Measurements from ENCODE around the gene HYAL4.
"Not testable (repeated sequence)": the region's sequence is repeated elsewhere in the genome, so short reads cannot be mapped to it uniquely, and the experiment has no call there.

HYAL4 gene, protein sequence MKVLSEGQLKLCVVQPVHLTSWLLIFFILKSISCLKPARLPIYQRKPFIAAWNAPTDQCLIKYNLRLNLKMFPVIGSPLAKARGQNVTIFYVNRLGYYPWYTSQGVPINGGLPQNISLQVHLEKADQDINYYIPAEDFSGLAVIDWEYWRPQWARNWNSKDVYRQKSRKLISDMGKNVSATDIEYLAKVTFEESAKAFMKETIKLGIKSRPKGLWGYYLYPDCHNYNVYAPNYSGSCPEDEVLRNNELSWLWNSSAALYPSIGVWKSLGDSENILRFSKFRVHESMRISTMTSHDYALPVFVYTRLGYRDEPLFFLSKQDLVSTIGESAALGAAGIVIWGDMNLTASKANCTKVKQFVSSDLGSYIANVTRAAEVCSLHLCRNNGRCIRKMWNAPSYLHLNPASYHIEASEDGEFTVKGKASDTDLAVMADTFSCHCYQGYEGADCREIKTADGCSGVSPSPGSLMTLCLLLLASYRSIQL

DNA sequence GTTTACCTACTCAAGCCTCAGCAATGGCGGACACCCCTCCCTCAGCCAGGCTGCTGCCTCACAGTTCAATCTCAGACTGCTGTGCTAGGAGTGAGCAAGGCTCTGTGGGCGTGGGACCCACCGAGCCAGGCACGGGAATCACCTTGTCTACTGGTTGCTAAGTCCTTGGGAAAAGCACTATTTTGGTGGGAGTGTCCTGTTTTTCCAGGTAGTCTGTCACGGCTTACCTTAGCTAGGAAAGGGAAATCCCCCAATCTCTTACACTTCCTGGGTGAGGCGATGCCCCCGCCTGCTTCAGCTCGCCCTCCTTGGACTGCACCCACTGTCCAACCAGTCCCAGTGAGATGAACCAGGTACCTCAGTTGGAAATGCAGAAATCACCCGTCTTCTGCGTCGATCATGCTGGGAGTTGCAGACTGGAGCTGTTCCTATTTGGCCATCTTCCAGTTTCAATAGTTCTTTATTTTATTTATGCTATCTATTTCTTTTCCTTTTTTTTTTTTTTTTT is at the start of gene HYAL4:
HYAL4 (plus strand) TSS at position 458 of the 508 bp plus-strand sequence. CDS start 23,105 bp downstream, outside the sequence.
- no peak for DNase-seq (ENCODE audit: low read depth)

DNA sequence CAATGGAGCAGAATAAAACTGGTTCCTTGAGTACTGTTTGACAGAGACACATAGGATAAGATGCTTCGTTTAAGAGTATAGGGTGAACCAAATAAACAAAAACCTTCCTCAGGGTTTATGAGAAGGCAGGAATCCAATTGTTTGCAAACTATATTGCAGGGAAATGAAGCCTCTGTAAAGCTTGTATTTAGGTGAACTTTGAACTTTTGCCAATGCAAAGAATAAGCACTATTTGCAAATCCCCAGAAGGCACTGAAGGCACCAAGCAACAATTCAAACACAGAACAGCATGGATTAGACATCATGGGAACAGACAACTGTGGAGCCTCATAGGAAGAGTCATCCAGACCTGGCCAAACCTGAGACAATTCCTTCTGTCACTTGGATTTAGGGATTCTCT is 49.1 kb upstream of the HYAL4 start:
- no peak for DNase-seq (ENCODE audit: low read depth)

DNA sequence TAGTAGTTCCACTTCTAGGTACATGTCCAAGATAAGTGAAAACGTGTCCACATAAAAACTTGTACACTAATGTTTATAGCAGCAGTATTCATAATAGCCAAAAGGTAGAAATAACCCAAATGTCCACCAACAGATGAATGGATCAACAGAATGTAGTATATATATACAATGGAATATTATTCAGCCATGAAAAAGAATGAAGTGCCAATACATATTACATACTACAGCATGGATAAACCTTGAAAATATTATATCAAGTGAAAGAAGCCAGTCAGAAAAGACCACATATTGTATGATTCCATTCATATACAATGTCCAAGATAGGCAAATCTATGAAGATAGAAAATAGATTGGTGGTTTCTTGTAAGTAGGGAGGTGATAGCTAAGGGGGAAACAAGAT is 48.4 kb upstream of the HYAL4 start:
- DNase-seq (ENCODE audit: low read depth): no peak

DNA sequence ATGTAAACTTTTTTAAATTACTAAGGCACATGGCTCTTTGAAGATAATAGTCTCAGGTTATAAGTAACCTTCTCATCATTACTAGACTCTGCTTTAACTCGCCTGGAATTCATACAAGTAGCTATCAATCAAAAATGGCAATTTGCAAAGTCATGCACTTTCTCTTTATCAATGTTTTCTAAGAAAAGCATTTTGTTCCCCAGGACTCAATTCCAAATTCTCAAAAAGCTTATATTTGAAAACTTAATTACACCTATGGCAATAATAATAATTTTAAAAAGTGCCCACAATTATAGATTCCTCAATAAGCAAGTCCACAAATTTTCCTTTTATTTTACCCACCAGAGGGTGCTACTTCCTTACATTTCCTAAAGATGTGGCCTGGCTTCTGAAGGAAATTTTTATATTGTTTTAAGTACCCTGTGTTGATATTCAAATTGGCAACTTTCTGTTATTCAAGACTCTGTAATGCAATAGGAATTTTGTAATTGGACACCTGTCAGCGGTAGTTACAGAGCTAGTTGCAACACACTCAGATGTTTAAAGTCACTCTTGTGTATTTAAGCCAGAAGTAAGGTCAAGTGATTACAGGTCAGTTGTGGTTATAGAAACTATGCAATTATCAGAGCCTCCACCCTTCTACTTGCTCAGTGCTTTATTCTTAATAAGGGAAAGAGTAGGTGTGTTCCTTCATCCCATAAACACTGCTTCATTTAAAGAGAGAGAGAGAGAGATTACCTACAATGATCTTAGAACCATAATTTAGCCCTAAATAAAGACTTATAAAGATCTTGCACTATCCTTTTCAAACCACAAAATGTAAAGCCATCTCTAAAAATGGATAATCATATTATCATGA is 47.1 kb upstream of the HYAL4 start:
- DNase-seq (ENCODE audit: low read depth): peak; percentile 65

DNA sequence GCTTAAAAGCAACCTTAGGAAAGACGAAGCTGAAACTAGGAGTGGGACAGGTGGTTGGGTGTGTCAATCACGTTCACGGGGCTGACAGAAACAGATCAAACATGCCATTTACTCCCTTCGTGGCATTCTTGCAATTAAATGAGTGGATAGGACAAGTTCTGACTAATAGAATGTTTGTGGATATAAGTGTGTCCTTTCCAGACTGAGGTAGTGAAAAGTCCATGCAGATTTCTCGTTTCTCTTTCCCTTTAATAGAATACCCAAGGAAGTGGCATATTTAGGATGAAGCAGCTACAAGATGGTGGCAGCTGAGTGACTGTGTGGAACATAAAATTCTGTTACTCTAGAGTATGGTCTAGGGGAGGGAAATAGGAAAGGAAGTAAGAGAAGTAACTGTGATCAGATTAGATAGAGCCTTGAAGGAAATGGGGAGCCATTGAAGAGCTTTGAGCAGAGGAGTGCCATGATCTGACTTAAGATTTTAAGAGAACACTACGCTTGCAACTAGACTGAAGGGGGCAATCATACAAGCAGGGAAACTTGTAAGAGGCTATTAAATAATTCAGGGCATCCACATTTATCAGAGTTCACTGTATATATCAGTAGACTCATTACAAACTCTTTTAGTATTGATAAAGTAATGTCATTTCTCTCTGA is 46.3 kb upstream of the HYAL4 start:
- DNase-seq (ENCODE audit: low read depth): no peak

DNA sequence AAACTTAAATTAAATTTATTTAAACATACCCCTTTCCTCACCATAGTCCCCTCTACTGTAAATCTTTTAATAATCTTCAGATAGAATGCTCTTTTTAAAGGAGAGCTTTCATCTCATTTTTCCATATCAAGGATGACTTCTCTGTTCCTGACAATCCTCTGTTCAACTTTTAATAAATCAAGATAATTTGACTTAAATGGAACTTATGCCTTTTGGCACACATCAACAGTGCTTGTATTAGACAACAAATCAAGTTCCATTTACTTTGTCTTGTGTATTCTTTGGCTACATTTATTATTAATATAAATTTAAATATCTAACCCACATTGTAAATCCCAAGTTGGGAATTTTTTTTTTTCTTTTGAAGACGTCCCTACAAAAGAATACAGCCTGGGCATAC is 42.7 kb upstream of the HYAL4 start:
- no peak for DNase-seq (ENCODE audit: low read depth)

DNA sequence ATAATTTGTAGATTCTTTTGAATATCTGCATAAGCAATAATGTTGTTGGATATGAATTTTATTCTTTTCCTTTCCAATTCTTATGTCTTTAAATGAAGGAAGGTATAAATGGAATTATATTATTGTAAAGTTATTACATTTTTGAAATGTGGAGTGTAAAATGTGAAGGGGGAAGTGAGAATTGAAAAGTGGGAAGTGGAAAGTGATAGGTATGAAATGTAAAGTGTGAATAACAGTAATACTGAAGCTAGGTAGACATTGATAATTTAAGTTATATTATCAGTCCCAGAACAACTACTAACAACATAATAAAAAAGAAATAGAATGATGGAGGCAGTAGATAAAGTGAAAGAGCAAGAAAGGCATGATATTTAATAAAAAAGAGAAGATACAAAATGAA is 39.7 kb upstream of the HYAL4 start:
- DNase-seq (ENCODE audit: low read depth): no peak

DNA sequence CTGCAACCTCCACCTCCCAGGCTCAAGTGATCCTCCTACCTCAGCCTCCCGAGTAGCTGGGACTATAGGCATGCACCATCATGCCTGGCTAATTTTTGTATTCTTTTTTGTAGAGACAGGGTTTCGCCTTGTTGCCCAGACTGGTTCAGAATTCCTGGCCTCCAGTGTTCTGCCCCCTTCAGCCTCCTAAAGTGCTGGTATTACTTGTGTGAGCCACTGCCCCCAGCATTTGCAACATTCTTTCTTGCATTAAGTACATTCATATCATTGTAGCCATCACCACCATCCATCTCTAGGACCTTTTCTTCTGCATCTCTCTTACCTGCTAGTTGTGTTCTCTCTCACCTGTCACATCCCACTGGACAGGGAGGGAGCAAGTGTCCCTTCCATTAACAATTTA is 35.5 kb upstream of the HYAL4 start:
- DNase-seq (ENCODE audit: low read depth): no peak

DNA sequence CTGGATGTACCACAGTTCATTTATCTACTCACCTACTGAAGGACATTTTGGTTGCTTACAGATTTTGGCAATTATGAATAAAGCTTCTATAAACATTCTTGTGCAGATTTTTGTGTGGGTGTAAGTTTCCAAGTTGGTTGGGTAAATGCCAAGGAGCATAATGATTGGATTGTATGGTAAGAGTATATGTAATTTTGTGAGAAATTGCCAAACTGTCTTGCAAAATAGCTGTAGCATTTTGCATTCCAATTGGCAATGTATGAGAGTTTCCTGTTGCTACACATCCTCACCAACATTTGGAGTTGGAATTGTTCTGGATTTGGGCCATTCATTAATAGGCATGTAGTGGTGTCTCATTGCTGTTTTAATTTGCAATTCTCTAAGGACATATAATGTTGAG is 33.9 kb upstream of the HYAL4 start:
- DNase-seq (ENCODE audit: low read depth): no peak

DNA sequence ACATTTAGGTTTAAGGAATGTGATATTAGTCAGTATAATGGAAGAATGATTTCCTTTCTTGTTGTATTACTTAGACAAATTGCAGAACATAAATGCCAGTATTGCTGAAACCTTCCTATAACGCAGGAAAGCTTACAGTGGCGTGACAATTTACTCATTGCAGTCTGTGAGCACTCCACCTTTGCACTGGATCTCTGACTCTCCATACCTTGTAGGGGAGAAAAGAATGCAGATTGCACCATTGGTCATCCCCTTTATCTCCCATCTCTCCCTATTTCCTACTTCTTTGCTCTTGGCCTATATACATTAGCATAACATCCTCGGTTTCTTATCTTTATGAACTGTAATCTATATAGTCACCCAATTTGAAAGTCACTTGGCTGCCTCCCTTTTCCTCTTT is 28.1 kb upstream of the HYAL4 start:
- DNase-seq (ENCODE audit: low read depth): no peak

DNA sequence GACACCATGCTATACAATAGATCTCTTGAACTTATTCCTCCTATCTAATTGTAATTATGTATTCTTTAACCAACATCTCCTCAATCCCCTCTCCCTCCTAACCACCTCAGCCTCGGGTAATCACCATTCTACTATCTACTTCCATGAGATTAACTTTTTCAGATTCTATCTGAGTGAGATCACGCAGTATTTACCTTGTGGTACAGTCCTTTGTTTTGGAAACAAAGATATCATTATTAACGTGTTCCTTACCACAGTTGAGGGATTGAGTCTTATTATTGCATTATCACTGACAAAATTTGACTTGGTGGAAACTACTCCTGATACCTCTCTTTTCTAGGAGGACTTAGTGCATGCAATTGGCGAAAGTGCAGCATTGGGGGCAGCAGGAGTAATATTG is 26.0 kb upstream of the HYAL4 start:
- DNase-seq (ENCODE audit: low read depth): no peak

DNA sequence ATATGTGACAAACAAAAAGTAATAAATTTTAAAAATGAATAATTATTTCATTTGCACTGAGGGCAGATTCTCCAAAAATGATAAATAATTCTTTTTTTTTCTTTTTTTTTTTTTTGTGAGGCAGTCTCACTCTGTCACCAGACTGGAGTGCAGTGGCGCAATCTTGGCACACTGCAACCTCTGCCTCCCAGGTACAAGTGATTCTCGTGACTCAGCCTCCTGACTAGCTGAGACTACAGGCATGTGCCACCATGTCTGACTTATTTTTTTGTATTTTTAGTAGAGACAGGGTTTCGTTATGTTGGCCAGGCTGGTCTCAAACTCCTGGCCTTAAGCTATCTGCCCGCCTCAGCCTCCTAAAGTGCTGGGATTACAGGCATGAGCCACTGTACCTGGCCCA is 25.2 kb upstream of the HYAL4 start:
- DNase-seq (ENCODE audit: low read depth): not testable (repeated sequence)

DNA sequence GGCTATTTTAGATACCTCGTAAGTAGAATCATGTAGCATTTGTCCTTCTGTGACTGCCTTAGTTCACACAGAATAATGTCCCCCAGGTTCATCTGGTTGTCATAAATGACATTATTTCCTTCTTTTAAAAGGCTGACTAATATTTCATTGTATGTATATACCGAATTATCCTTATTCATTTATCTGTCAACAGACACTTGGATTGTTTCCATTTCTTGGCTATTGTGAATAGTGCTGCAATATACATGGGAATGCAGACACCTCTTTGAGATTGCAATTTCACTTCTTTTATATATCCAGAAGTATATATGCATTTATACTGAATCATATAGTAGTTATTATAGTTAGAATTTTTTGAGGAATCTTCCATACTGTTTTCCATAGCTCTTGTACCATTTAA is 24.1 kb upstream of the HYAL4 start:
- DNase-seq (ENCODE audit: low read depth): no peak

DNA sequence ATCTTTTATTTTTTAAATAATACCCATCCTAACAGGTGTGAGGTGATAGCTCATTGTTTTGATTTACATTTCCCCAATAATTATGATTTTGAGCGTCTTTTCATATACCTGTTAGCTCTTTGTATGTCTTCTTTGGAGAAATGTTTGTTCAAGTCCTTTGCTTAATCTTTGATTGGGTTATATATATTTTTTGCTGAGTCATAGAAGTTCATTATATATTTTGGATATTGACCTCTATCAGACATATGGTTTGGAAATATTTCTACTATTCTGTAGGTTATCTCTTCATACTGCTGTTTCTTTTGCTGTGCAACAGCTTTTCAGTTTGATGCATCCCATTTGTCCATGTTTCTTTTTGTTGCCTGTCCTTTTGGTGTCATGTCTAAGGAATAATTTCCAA is 23.6 kb upstream of the HYAL4 start:
- DNase-seq (ENCODE audit: low read depth): no peak

DNA sequence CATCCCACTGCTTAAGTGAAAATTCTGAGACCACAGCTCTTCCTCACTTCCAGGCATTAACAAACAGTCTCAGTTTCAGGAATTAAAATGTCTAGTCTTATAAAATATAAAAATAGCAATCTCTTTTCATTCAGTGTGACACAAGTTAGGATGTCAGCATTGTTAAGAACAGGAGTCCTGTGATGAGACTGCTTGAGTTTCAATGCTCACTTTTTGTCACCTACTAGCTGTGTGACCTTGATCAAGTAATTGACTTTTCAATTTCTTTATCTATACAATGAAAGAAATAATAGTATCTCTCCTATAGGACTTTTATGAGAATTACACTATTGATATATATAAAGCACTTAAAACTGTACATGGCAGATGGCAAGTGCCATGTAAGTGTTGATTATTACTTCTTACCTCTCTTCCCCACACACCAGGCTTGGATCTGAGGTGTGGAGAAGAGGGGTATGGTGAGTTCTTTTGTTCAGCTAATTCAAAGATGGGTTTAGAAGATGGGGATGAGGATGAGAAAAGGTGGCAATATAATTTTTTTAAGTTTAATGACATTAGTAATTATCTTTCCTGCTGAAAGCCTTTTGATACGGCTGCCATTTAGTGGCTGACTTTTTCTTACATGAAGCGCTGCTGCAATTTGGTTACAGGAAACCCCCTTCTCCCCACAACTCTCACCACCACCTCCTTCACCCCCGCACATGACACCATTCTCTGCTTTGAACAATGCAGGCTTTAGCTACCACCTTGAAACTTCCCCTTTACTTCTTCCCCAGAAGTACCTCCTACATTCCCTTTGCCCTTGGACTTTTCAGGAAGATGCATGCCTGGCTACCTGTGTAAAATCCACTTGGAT is 20.8 kb upstream of the HYAL4 start:
- no peak for DNase-seq (ENCODE audit: low read depth)

DNA sequence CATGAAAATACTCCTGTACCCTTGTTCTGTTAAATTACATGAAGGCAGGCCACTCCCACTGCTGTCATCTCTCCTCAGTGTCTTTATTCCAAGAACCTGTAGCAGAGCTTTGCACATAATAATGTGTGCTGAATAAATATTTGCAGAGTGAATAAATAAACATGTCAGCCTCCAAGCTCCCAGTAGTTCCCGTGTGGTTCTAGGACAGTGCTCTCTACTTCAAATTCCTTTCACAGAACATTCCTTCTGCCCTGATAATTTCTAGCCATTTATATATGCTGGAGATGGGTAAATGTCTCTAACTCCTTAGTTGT is 20.3 kb upstream of the HYAL4 start:
- no peak for DNase-seq (ENCODE audit: low read depth)

DNA sequence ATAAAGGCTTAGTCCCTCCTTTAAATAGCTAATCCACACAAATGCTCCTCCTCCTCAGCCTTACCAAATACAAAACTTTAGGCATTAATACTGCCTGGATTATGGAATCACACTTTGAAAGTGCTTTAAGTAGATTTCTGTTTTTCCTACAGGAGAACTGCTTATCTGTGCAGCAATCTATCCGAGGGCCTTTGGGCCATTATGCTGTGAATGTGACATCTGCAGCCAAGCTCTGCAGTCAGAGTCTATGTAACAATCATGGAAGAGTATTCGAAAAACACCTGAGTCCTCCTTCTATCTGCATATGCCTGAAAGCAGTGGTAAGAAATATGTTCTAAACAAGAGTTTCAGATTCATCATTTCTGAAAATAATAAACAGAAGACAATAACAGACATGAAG is 16.2 kb upstream of the HYAL4 start:
- no peak for DNase-seq (ENCODE audit: low read depth)

DNA sequence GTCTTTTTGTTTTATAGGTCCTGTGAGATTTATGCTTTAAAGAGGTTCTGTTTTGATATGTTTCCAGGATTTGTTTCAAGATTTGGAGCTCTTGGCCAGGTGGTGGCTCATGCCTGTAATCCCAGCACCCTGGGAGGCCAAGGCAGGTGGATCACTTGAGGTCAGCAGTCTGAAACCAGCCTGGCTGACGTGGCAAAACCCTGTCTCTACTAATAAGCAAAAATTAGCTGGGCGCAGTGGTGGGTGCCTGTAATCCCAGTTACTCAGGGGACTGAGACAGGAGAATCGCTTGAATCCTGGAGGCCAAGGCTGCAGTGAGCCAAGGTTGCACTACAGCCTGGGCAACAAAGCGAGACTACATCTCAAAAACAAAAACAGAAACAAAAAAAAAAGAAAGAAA is 8.3 kb upstream of the HYAL4 start:
- no peak for DNase-seq (ENCODE audit: low read depth)

DNA sequence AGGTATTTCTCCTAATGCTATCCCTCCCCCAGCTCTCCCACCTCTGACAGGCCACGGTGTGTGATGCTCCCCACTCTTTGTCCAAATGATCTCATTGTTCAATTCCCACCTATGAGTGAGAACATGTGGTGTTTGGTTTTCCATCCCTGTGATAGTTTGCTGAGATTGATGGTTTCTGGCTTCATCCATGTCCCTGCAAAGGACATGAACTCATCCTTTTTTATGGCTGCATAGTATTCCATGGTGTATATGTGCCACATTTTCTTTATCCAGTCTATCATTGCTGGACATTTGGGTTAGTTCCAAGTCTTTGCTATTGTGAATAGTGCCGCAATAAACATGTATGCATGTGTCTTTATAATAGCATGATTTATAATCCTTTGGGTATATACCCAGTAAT is 5.9 kb upstream of the HYAL4 start:
- DNase-seq (ENCODE audit: low read depth): not testable (repeated sequence)

DNA sequence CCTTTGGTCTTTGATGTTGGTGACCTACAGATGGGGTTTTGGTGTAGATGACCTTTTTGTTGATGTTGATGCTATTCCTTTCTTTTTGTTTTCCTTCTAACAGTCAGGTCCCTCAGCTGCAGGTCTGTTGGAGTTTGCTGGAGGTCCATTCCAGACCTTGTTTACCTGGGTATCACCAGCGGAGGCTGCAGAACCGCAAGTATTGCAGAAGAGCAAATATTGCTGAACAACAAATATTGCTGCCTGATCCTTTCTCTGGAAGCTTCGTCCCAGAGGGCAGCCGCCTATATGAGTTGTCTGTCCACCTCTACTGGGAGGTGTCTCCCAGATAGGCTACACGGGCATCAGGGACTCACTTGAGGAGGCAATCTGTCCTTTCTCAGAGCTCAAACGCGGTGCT is 827 bp upstream of the HYAL4 start:
- not testable (repeated sequence) for DNase-seq (ENCODE audit: low read depth)

DNA sequence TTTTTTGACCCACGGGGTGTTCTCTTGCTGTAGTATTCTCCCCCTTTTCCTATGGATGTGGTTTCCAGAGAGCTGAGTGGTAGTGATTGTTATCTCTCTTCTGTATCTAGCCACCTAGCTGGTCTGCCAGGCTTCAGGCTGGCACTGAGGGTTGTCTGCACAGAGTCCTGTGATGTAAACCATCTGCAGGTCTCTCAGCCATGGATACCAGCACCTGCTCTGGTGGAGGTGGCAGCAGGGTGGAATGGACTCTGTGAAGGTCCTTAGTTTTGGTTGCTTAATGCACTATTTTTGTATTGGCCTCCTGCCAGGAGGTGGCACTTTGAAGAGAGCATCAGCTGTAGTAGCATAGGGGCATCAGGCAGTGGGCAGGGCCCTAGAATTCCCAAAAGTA is 851 bp downstream of the HYAL4 start:
- DNase-seq (ENCODE audit: low read depth): no peak

All from HS-5 (cell line).